HG03039 (cell line): ENCODE results near the gene TIPRL.

Experiments used
- ATAC-seq: cut with Tn5 transposase; IDR thresholded peaks from one replicate; pipeline ENCODE4 v1.9.1; 2021; ENCODE audit warnings: mild to moderate bottlenecking, moderate library complexity; ENCODE audit not compliant: unreplicated experiment

The TIPRL gene

DNA sequence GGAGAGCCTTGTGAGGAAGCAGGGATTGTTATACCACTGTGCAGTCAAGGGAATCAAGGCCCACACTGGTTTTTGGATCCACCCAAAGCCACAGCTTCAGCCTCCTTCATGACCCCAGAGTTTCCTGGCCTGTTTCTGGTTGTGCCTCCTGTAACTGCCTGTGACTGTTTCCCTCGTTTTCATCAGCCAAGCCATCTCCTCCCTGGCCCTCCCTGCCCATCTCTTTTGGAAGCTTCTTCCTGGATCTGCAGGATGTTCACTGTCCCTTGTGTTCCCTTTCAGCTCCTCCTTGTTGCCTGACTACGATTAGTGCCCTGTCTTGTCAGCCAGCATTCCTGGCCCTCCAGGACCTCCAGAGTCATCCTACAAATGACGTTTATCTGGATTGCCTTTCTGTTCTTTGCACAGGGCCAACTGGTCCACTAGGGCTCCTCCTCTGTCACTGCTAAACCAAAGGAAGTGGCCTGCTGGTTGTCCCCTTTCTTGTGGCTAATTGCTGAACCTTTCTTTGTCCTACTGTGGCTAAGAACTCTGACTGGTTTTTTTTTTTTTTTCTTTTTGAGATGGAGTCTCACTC is 65.0 kb downstream of the TIPRL start:
- ATAC-seq = no peak

DNA sequence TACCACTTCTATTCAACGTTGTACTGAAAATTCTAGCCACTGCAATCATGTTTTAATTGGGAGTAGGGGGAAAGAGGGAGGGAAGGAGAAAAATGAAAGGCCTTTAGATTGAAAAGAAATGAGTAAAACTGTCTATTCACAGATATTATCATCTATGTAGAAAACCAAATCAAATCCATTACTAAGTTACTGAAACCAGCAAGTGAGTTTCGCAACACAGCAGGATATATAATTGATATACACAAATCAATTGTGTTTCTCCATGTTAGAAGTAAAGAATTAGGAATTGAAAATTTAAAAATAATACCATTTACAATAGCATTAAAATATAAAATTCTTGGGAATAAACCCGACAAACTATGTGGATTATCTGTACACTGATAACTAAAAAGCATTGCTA is 66.3 kb downstream of the TIPRL start:
- ATAC-seq = no peak

DNA sequence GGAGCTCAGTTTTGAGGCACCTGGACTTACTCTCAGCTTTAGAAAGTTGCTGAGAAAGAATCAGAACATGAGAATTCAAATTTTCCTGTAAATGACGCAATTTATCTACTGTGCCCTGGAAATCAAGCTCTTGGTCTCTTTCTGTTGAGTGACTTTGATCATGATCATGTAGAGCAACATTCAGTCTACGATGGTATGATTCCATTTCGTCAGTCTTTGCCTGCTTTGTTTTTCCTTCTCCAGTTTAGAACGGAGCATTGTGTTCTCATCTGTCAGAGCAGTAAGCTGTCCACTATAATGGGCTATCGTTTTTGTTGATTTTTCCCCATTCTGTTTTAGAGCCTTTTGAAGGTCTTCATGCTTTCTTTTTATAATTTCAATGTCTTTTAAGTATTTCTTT is 67.7 kb downstream of the TIPRL start:
- ATAC-seq = no peak
